Measurements from ENCODE around the gene RND1.
"Not testable (repeated sequence)": the region's sequence is repeated elsewhere in the genome, so short reads cannot be mapped to it uniquely, and the experiment has no call there.

RND1 gene

GRCh38 chr12:48865281-48866051 is at the start of gene RND1:
Gene RND1, minus strand, starts transcription at chr12:48865870. Its CDS starts 103 bp downstream, at chr12:48865767.
- DNase-seq = peak; percentile 72

DNA sequence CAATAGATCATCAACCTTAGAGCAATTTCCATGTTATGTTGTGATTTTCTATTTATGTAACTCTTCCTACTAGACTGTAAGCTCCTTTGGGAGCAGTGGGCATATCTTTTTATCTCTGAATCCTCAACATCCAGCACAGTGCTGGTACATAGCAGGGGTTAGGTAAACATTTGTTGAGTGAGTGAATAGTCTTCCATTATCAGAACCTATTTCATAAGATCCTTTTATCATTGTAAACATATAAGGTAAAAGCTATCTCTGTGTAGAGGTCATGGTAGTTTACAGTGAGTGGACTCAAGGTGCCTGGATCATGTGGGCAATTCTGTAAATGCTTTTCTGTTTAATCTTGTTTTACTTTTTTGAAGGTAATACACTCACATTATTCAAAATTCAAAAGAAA is 44.5 kb upstream of the RND1 start:
- no peak for DNase-seq

- not testable (repeated sequence) for DNase-seq
Observed at GRCh38 chr12:48909698-48910097, 44.0 kb upstream of the RND1 start.

- no peak for DNase-seq
Observed at GRCh38 chr12:48907245-48907644, 41.6 kb upstream of the RND1 start.

GRCh38 chr12:48903982-48904411 is 38.3 kb upstream of the RND1 start:
- peak; percentile 50 for DNase-seq

GRCh38 chr12:48903363-48903981 is 37.8 kb upstream of the RND1 start:
- no peak for DNase-seq

GRCh38 chr12:48901278-48901677 is 35.6 kb upstream of the RND1 start:
- no peak for DNase-seq

DNA sequence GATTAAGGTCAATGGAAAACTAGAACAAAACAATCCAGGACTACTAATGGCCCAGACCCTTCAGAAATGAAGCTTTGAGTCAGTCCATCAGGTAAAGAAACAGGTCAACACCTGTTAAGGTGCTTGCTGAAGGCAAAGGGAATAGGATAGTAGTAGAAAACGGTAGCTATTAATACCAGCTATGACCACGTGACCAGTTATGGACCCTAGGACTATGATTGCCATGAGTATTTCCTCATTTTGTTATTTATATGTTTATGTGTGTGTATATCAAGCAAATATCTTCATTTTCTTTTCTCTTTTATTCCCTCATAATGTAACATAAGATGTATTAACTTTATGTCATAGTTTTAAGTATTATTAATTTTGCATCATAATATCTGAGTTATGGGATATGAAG is 34.0 kb upstream of the RND1 start:
- DNase-seq = no peak

GRCh38 chr12:48894271-48894670 is 28.6 kb upstream of the RND1 start:
- no peak for DNase-seq

- DNase-seq = peak; percentile 43
Observed at GRCh38 chr12:48890657-48891418, 25.2 kb upstream of the RND1 start.

DNA sequence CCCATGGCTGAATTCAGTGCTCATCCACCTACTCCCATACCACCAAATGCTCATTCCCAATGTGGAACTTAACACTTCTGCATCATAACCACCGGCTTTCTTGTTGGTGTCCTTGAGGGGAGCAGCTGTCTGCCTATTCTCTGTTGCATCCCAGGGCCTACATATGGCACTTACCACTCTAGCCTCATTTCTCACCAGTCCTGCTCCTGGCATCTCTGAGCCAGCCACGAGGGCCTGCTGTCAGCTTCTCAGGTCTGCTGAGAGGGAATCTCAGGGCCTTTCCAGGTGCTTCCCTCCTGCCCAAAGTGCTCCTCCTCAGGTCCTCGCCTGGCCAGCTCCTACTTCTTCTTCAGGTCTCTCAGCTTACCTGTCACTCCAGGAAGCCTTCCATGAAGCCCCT is 24.0 kb upstream of the RND1 start:
- DNase-seq = no peak

DNA sequence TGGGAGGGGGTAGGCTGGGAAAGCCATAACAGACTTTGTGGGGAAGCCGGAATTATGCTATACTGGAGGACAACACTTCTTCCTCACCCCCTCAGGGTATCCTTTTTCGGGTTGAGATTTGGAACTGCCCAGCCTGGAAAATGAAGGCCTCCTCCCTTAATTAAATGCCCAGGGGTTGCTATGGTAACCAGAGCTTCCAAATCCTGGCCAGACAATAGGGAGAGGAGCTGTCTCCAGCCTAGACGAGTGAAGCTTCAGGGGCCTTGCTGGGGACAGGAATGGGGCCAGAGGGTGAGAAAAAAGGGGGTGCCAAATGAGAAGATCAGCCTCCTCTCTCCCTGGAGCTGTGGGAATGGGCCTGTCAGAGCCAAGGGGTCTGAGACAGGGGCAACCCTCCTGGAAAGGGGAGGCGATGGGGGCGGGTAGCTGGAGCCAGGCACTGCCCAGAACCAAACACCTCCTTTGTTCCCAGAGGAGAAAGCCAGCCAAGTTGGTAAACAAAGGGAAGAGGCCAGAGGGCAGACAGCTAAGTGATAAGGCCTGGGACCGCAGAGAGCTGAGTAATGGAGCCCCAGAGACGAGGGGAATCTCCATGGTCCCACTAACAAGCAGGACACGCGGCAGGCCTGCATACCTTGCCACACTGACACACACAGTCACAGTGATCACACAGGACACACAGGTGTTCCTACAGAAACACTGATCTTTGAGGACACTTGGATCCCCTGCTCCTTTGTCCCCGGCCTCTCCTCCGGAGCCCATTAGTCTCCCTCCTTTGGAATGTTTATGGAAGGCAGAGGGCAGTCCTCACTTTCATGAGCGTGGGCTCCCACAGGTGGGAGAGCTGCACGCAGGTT is 17.9 kb upstream of the RND1 start:
- DNase-seq = no peak

DNA sequence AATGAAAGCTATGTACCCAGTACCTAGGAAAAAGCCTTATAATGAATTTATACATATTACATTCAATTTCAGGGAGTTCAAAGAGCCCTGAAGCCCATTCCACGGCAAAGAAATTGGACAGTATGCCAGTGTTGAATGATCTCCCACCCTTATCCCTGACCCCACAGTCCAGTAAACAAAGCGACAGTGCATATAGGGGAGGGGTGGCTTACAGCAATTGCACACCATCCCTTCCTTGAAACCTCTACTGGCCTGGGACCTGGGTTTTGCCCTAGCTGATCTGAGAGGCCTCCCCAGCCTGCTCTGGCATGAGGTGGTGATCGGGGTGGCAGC is 17.3 kb upstream of the RND1 start:
- no peak for DNase-seq

GRCh38 chr12:48882315-48882687 is 16.6 kb upstream of the RND1 start:
- no peak for DNase-seq

GRCh38 chr12:48881686-48882314 is 16.1 kb upstream of the RND1 start:
- DNase-seq = no peak

DNA sequence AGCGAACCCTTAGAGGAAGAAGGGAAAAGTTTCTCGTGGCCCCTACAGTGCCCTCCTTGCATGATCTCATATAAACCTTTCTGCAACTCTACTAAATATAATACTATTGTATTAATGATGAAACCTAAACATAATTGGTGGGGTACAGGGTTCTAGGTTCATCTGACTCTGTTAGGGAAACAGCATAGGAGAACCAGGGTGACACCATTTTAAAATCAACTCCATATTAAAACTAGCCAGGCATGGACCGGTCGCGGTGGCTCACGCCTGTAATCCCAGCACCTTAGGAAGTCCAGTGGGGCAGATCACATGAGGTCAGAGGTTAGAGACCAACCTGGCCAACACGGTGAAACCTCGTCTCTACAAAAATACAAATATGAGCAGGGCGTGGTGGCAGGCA is 15.0 kb upstream of the RND1 start:
- DNase-seq = no peak

- DNase-seq = no peak
Observed at GRCh38 chr12:48878548-48878947, 12.9 kb upstream of the RND1 start.

DNA sequence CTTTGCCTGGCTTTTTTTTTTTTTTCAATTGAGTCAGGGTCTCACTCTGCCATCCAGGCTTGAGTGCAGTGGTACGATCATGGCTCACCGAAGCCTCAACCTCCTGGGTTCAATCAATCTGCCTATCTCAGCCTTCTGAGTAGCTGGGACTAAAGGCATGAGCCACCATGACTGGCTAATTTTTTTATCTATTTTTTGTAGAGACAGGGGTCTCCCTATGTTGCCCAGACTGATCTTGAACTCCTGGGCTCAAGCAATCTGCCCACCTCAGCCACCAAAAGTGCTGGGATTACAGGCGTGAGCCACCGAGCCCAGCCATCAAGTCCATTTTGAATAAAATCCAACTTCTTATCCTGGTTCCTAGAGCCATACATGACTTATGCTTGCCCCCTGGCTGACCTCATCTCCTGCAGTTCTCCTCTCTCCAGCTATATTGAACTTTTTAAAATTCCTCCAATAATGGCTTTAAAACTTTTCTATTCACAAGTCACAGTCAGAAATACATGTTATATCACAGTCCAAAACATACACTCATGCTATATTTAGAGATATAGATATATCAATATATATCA is 10.4 kb upstream of the RND1 start:
- no peak for DNase-seq

- DNase-seq = not testable (repeated sequence)
Observed at GRCh38 chr12:48873534-48873933, 7.9 kb upstream of the RND1 start.

DNA sequence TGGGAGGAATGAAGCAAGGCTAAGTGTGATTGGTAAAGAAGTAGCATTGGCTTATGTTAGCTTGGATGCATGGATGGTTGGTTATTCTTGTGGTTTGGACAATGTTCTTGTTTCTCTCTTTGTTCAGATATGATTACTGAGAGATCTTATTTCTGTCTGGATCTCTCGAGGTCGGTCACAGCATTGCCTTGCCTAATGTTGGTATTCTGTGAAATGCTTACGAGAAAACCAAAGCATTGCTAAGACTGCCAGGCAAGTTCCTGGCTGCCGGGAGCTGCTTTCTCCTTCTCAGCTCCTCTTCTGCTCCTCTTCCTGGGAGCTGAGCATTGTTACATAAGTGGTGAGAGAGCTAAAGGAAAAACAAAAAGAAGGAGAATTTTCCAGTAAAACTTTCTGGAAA is 7.4 kb upstream of the RND1 start:
- DNase-seq = no peak

- DNase-seq = no peak
Observed at GRCh38 chr12:48869191-48869590, 3.5 kb upstream of the RND1 start.

DNA sequence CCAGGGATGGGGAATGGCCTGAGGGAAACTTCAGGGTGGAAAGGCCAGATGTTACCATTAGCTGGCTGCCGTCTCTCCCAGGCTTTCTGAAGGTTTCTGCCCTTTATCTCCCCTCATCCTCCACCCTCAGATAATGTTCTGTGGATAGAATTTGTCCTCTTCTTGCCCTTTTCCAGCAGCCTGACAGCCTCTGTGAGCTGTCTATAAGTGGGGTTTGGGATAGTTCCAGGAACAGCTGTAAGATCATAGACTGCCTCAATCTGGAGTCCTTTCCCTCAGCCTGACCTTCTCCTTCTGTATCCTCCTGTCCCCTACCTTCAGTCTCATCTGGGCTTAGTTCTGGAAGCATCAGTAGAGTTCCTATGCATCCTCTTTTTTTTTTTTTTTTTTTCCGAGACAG is 2.8 kb upstream of the RND1 start:
- no peak for DNase-seq
